ENCODE results near the gene GAS7.
A peak's percentile ranks its signal among the peaks of the same experiment; 100 is the strongest.
"Not testable (repeated sequence)": the region's sequence is repeated elsewhere in the genome, so short reads cannot be mapped to it uniquely, and the experiment has no call there.

GAS7 gene

GRCh38 chr17:9932491-9932890 lies 265.9 kb downstream of the GAS7 start:
- no peak for DNase-seq

- DNase-seq, result peak; percentile 72
Observed at GRCh38 chr17:9931144-9931741, 267.2 kb downstream of the GAS7 start.

- no peak for DNase-seq
Observed at GRCh38 chr17:9929871-9930270, 268.5 kb downstream of the GAS7 start.

GRCh38 chr17:9928601-9929333 lies 269.6 kb downstream of the GAS7 start:
- peak; percentile 74 for DNase-seq

- DNase-seq, result no peak
Observed at GRCh38 chr17:9926150-9926804, 272.1 kb downstream of the GAS7 start.

GRCh38 chr17:9925457-9925856 lies 272.9 kb downstream of the GAS7 start:
- no peak for DNase-seq

- no peak for DNase-seq
Observed at GRCh38 chr17:9924735-9925191, 273.6 kb downstream of the GAS7 start.

- no peak for DNase-seq
Observed at GRCh38 chr17:9922012-9922848, 276.2 kb downstream of the GAS7 start.

GRCh38 chr17:9921216-9921615 lies 277.2 kb downstream of the GAS7 start:
- not testable (repeated sequence) for DNase-seq

GRCh38 chr17:9918804-9919352 lies 279.5 kb downstream of the GAS7 start:
- no peak for DNase-seq

- DNase-seq, result no peak
Observed at GRCh38 chr17:9918352-9918751, 280.1 kb downstream of the GAS7 start.

- no peak for DNase-seq
Observed at GRCh38 chr17:9917801-9918200, 280.6 kb downstream of the GAS7 start.

GRCh38 chr17:9917131-9917530 lies 281.3 kb downstream of the GAS7 start:
- no peak for DNase-seq

GRCh38 chr17:9916108-9916507 lies 282.3 kb downstream of the GAS7 start:
- no peak for DNase-seq

GRCh38 chr17:9913476-9913875 lies 284.9 kb downstream of the GAS7 start:
- no peak for DNase-seq

GRCh38 chr17:9912121-9913099 lies 286.0 kb downstream of the GAS7 start:
- no peak for DNase-seq

- no peak for DNase-seq
Observed at GRCh38 chr17:9911089-9911488, 287.3 kb downstream of the GAS7 start.

GRCh38 chr17:9908649-9909042 lies 289.8 kb downstream of the GAS7 start:
- DNase-seq, result no peak

GRCh38 chr17:9907883-9908648 lies 290.3 kb downstream of the GAS7 start:
- DNase-seq, result no peak

- no peak for DNase-seq
Observed at GRCh38 chr17:9907131-9907530, 291.3 kb downstream of the GAS7 start.

- no peak for DNase-seq
Observed at GRCh38 chr17:9906616-9907015, 291.8 kb downstream of the GAS7 start.

Data from left hindlimb (tissue), 1 donor.